ENCODE results near the gene SMC2. TPM values are rescaled to one million over a fixed set of nuclear protein-coding genes. Genes with fewer than 3 reads are reported as not detected.

The SMC2 gene
- total RNA-seq, 2 donors from 2014 or later, result 32.3 to 32.5 TPM

DNA sequence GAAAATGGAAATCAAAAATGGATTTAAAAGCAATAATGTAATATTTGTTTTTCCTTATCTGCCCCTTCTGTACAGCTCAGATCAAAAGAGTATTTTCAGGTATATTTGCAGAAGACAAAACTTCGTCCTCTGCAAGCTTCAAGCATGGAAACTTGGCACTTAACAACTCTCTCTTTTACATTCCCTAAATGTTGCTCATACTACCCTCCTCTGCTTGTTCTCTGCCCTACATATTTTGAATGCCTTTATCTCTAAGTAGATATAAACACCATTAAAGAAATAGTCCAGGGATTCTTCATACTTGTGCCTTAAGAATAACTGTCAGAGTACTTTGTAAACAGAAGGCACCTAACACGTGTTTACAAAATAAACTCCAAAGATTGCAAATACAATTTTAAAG is 19.2 kb upstream of the SMC2 start:
- H3K27me3 ChIP-seq (ENCODE audit: control insufficient read depth, insufficient read depth, low read length, poor library complexity, severe bottlenecking), result no peaks in the 10 kb centered on the region
- no peaks in the 10 kb centered on the region for H3K36me3 Mint-ChIP-seq (ENCODE audit: low read depth)
- H3K9me3 ChIP-seq (ENCODE audit: control insufficient read depth, low read length), result peaks cover 16% of the 10 kb centered on the region
- TF ChIP-seq, protein P1, sequence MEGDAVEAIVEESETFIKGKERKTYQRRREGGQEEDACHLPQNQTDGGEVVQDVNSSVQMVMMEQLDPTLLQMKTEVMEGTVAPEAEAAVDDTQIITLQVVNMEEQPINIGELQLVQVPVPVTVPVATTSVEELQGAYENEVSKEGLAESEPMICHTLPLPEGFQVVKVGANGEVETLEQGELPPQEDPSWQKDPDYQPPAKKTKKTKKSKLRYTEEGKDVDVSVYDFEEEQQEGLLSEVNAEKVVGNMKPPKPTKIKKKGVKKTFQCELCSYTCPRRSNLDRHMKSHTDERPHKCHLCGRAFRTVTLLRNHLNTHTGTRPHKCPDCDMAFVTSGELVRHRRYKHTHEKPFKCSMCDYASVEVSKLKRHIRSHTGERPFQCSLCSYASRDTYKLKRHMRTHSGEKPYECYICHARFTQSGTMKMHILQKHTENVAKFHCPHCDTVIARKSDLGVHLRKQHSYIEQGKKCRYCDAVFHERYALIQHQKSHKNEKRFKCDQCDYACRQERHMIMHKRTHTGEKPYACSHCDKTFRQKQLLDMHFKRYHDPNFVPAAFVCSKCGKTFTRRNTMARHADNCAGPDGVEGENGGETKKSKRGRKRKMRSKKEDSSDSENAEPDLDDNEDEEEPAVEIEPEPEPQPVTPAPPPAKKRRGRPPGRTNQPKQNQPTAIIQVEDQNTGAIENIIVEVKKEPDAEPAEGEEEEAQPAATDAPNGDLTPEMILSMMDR (conservative IDR thresholded peaks at IDR 0.05), result no peak
- H3K4me3 ChIP-seq (ENCODE audit: low read length), result no peak overlapping the region
- no peaks in the 10 kb centered on the region for H3K27me3 Mint-ChIP-seq (ENCODE audit: insufficient read depth)
- H3K27ac Mint-ChIP-seq, result no peak overlapping the region
- H3K4me1 Mint-ChIP-seq, result no peaks in the 10 kb centered on the region
- WGBS, 2 experiments (ENCODE audit: insufficient coverage in 1 of 2, insufficient read length in 1 of 2), result 59 to 75% methylated on average over 1 to 2 of the region's 2 CpGs
- H3K4me1 ChIP-seq (ENCODE audit: control insufficient read depth, insufficient read depth, low read length), result no peaks in the 10 kb centered on the region
- no peaks in the 10 kb centered on the region for H3K36me3 ChIP-seq (ENCODE audit: control insufficient read depth, insufficient read depth, low read length)
- H3K9ac ChIP-seq (ENCODE audit: extremely low read depth, low read length, poor library complexity, severe bottlenecking), result no peak overlapping the region
- H3K27ac ChIP-seq (ENCODE audit: low read depth, low read length), result no peak overlapping the region
- H3K4me3 Mint-ChIP-seq, result no peak overlapping the region
- no peak for DNase-seq
- peaks cover 14% of the 10 kb centered on the region for H3K9me3 Mint-ChIP-seq

DNA sequence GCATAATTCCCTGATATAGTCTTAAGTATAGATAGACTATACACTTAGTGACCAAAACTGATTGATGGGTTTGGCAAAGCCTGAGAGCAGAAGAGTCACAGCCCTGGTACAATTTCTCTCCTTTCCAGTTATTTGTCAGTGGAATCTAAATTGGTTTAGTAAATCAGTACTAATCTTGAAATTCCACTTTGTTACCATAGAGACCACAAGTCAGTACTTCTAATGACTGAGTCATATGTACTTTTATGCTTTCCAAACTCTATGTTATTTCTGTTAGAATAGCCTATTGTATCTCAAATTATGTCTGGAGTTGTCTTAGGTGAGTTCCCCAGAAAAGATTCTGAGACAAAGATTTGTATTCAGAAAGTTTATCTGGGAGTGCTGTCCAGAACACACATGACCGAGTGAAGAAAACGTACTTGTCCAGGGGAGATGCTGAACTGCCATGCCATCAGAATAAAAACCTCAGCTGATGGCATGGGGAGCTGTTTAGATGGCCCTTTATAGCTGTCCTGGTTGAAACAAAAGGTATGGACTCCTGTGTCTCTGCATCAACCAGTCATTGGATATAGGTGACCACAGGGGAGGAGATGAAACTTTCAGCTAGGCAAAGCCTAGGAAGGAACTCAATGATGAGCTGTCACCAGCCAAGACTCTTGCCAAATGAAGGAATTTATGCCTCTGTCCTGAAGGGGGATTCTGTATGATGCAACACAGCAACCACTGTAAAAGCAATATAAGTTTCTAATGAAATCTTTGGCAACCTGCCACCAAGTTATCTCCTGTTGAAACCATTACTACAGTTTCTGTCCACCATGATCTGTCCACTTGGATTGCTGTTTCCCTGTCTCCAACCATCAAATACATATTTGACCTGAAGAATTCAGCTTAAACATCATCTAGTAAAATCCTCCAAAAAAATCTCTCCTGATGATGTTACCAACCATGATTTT is 18.0 kb upstream of the SMC2 start:
- Mint-ChIP-seq H3K4me1 (no peaks in the 10 kb centered on the region), H3K36me3 (ENCODE audit: low read depth) (no peaks in the 10 kb centered on the region), H3K9me3 (peaks cover 24% of the 10 kb centered on the region), H3K27me3 (ENCODE audit: insufficient read depth) (no peaks in the 10 kb centered on the region), H3K4me3 (no peak overlapping the region), H3K27ac (no peak overlapping the region)
- Histone ChIP-seq H3K4me3 (ENCODE audit: low read length) (no peak overlapping the region), H3K27ac (ENCODE audit: low read depth, low read length) (no peak overlapping the region), H3K9ac (ENCODE audit: extremely low read depth, low read length, poor library complexity, severe bottlenecking) (no peak overlapping the region), H3K9me3 (ENCODE audit: control insufficient read depth, low read length) (peaks cover 28% of the 10 kb centered on the region), H3K27me3 (ENCODE audit: control insufficient read depth, insufficient read depth, low read length, poor library complexity, severe bottlenecking) (no peaks in the 10 kb centered on the region), H3K36me3 (ENCODE audit: control insufficient read depth, insufficient read depth, low read length) (no peaks in the 10 kb centered on the region), H3K4me1 (ENCODE audit: control insufficient read depth, insufficient read depth, low read length) (no peaks in the 10 kb centered on the region)
- 42% methylated on average over 2 of the region's 2 CpGs for WGBS, 2 experiments (ENCODE audit: insufficient coverage in 1 of 2, insufficient read length in 1 of 2)
- TF ChIP-seq, protein P1 (conservative IDR thresholded peaks at IDR 0.05), result no peak
- no peak for DNase-seq

DNA sequence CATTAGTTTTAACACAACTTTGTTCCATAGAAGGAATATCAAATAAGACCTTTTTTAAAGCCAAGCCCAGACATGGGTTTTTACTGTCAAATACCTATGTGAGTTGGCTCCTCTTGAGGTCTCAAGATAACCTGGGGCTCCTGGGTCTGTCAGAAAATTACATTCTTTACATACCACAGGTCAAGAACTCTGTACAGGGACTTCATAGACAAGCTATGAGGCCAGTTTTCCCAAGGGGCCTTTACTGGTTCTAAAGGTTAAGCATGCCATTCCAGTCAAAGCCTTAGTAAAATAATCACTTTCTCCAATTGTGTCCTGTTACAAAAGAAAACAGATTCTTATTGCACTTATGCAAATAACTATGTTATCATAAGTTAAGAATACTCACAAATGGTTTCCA is 15.5 kb upstream of the SMC2 start:
- no peak for DNase-seq
- Mint-ChIP-seq H3K4me3 (no peak overlapping the region), H3K27ac (no peak overlapping the region), H3K4me1 (no peaks in the 10 kb centered on the region), H3K36me3 (ENCODE audit: low read depth) (no peaks in the 10 kb centered on the region), H3K9me3 (peaks cover 37% of the 10 kb centered on the region), H3K27me3 (ENCODE audit: insufficient read depth) (no peaks in the 10 kb centered on the region)
- Histone ChIP-seq H3K4me1 (ENCODE audit: control insufficient read depth, insufficient read depth, low read length) (no peaks in the 10 kb centered on the region), H3K27ac (ENCODE audit: low read depth, low read length) (no peak overlapping the region), H3K9me3 (ENCODE audit: control insufficient read depth, low read length) (peaks cover 34% of the 10 kb centered on the region), H3K27me3 (ENCODE audit: control insufficient read depth, insufficient read depth, low read length, poor library complexity, severe bottlenecking) (no peaks in the 10 kb centered on the region), H3K36me3 (ENCODE audit: control insufficient read depth, insufficient read depth, low read length) (no peaks in the 10 kb centered on the region), H3K4me3 (ENCODE audit: low read length) (no peak overlapping the region), H3K9ac (ENCODE audit: extremely low read depth, low read length, poor library complexity, severe bottlenecking) (no peak overlapping the region)
- TF ChIP-seq, protein P1 (conservative IDR thresholded peaks at IDR 0.05), result no peak

Data from endodermal cell (in vitro differentiated cells).